Measurements from ENCODE around the gene MICAL2. TPM values are rescaled to one million over a fixed set of nuclear protein-coding genes. Genes with fewer than 3 reads are reported as not detected.

MICAL2 gene
- total RNA-seq, 1 experiment from 2014 or later, result 53.4 TPM

DNA sequence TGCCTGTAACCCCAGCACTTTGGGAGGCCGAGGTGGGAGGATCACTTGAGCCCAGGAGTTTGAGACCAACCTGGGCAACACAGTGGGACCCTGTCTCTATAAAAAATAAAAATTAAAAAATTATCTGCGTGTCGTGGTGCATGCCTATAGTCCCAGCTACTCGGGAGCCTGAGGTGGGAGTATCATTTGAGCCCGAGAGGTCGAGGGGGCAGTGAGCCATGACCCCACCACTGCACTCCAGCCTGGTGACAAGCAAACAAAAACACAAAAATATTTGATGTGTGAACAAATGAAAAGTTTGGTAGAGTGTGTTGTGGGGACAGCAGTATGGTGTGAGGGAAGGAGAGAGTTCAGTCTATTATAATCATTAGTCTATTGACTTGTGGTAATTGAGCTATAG lies 176.2 kb downstream of the MICAL2 start:
- no peak for DNase-seq (ENCODE audit: low spot score)

GRCh38 chr11:12287009-12287373 lies 176.6 kb downstream of the MICAL2 start:
- DNase-seq (ENCODE audit: low spot score), result peak; percentile 92

- DNase-seq (ENCODE audit: low spot score), result peak; percentile 95
These were observed 177.2 kb downstream of the MICAL2 start for GRCh38 chr11:12287374-12288211.

- DNase-seq (ENCODE audit: low spot score), result peak; percentile 91
These were observed 178.0 kb downstream of the MICAL2 start for GRCh38 chr11:12288212-12288930.

DNA sequence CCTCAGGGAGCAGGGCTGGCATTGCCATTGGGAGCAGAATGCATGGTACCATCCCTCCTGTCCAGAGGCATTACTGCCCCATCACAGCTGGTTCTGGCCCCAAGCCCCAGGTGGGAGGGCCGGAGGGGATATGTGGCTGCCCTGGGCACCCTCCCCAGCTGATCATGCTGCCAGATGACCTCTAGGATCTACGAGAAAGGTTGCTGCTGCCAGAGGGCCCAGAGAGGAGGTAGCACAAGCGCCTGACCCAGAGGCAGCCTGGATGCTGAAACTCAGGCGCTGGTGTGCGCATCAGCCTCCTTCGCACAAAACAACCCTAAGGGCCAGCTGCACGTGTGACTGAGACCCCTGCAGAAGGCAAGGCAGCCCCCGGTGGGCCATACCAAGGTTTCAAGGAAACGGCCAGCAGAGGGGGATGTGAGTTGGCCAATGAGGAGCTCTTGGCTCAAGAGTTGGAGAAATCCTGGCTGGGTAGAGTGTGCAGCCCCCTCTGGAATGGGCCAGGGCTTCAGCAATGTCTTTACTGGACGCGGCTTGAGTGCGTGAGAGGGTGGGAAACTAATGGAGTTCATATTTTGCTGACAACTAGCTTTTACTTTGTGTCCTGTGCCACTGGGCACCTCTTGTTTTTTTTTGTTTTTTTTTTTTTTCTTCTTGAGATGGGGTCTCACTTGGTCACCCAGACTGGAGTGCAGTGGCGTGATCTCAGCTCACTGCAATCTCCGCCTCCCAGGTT lies 178.7 kb downstream of the MICAL2 start:
- no peak for DNase-seq (ENCODE audit: low spot score)

GRCh38 chr11:12289667-12290476 lies 179.5 kb downstream of the MICAL2 start:
- no peak for DNase-seq (ENCODE audit: low spot score)

- no peak for DNase-seq (ENCODE audit: low spot score)
These were observed 180.1 kb downstream of the MICAL2 start for GRCh38 chr11:12290477-12290922.

DNA sequence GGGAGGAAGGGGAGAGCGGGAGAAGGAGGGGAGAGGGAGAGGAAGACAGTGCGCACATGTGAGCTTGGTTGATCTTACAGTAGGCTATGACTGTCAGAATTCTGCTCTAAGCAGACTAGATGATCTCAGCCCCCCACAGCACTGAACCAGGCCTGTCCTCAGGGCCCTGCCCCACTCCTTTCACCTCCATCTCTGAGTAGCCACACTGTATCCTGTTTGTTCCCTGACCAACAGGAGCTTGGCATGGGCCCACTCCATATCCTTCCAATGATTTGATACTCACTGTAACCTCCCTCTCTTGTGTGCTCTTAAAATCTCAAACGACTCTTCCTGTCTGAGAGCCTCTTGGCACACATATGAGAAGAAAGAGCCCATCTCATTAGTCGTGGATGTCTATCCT lies 180.9 kb downstream of the MICAL2 start:
- no peak for DNase-seq (ENCODE audit: low spot score)

DNA sequence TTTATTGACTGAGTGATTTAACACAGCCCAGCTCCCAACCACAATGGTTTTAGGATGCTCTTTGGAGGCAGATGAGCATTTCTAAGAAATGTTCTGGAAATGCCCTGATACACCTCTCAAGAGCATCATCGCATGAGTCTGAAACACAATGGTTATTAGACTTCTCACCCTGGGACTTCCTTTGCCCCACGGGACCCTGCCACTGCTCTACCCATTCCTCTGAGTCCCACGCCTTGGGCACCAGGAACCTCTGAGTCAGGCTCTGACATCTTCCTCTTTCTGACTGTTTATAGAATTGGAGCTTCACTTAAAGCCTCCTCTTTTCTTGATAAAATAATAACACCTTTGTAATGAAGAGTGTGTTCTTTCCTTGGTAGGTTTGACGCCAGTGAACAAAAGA lies 181.4 kb downstream of the MICAL2 start:
- DNase-seq (ENCODE audit: low spot score), result no peak

- DNase-seq (ENCODE audit: low spot score), result no peak
These were observed 182.4 kb downstream of the MICAL2 start for GRCh38 chr11:12292766-12293165.

GRCh38 chr11:12293486-12293885 lies 183.1 kb downstream of the MICAL2 start:
- no peak for DNase-seq (ENCODE audit: low spot score)

DNA sequence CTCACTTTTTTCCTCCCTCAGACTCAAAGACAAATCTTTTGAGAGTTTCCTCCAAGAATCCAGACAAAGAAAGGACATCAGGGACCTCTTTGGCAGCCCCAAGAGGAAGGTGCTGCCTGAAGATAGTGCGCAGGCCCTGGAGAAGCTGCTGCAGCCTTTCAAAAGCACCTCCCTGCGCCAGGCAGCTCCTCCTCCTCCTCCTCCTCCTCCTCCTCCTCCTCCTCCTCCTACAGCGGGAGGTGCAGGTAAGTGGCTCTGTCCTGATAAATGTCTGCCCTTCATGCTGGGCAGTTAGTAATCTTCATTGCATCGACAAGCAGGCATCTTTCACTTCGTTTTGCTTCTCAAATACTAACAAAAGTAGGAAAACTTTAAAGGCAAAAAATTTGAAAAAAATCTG lies 184.2 kb downstream of the MICAL2 start:
- DNase-seq (ENCODE audit: low spot score), result no peak

GRCh38 chr11:12295943-12296342 lies 185.6 kb downstream of the MICAL2 start:
- DNase-seq (ENCODE audit: low spot score), result no peak

GRCh38 chr11:12298610-12299009 lies 188.2 kb downstream of the MICAL2 start:
- no peak for DNase-seq (ENCODE audit: low spot score)

GRCh38 chr11:12301379-12301778 lies 191.0 kb downstream of the MICAL2 start:
- DNase-seq (ENCODE audit: low spot score), result no peak

GRCh38 chr11:12303421-12304149 lies 193.2 kb downstream of the MICAL2 start:
- no peak for DNase-seq (ENCODE audit: low spot score)

- DNase-seq (ENCODE audit: low spot score), result no peak
These were observed 196.4 kb downstream of the MICAL2 start for GRCh38 chr11:12306830-12307229.

GRCh38 chr11:12312132-12312531 lies 201.7 kb downstream of the MICAL2 start:
- no peak for DNase-seq (ENCODE audit: low spot score)
